ENCODE measurements around the gene PRPF31. TPM values are rescaled to one million over a fixed set of nuclear protein-coding genes. Genes with fewer than 3 reads are reported as not detected.

The PRPF31 gene
- total RNA-seq, 1 donor from 2014 or later = 39.5 TPM

DNA sequence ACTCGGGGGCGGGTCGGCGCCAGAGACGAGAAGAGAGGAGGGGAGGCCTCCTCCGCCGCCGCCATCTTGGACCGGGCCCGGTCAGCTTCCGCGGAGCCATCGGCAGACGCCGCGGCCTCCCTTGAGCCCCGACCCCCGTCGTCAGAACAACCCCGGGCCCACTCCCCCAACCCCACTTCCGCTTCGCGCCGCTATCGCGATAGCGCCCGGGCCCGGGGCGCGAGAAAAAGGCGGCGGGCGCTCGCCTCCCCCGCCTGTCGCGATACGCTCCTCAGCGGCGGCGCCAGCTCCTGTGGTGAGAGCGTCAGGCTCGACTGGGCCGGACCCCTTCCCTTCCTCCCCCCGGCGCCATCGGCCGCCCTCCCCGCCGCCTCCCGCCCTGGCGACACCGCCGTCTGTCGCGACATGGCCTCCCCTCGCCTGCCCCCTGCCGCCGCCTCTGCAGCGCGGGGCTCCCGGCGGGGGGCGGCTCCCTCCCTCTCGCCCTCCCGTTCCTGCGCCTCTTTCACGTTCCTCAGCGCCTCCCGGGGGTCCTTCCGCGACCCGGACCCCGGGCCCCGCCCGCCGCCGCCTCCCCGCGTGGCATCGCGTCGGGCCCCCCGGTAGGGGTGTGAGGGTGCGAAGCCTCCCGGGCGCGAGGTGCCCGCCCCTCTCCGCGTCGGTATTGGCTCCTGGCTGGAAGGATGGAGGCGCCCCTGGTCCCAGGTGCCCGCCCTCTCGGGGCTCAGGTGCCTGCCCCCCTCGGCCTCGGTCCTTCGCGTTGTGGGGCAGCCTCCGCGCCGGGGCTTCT is 22.3 kb downstream of the PRPF31 start, which contains the start of gene CNOT3:
CNOT3 (plus strand) TSS at position 64 of the 790 bp plus-strand sequence. CDS start 5,217 bp downstream, outside the sequence.
- peaks cover 5% of the 10 kb centered on the region for H3K36me3 ChIP-seq
- no peaks in the 10 kb centered on the region for H3K9me3 ChIP-seq (replicated peaks)
- H3K4me1 ChIP-seq = peaks cover 57% of the 10 kb centered on the region
- intact Hi-C loops (cut with micrococcal nuclease) = no loop called here
- TF ChIP-seq, protein P1, sequence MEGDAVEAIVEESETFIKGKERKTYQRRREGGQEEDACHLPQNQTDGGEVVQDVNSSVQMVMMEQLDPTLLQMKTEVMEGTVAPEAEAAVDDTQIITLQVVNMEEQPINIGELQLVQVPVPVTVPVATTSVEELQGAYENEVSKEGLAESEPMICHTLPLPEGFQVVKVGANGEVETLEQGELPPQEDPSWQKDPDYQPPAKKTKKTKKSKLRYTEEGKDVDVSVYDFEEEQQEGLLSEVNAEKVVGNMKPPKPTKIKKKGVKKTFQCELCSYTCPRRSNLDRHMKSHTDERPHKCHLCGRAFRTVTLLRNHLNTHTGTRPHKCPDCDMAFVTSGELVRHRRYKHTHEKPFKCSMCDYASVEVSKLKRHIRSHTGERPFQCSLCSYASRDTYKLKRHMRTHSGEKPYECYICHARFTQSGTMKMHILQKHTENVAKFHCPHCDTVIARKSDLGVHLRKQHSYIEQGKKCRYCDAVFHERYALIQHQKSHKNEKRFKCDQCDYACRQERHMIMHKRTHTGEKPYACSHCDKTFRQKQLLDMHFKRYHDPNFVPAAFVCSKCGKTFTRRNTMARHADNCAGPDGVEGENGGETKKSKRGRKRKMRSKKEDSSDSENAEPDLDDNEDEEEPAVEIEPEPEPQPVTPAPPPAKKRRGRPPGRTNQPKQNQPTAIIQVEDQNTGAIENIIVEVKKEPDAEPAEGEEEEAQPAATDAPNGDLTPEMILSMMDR (IDR thresholded peaks at IDR 0.05; ENCODE audit: borderline replicate concordance) = peak; percentile 15
- peak within 1 kb of the TSS; percentile 99 for H3K4me3 ChIP-seq
- peak within 1 kb of the TSS; percentile 97 for H3K27ac ChIP-seq (replicated peaks)
- H3K27me3 ChIP-seq (ENCODE audit: low read depth) = no peaks in the 10 kb centered on the region
- DNase-seq = no peak

- Histone ChIP-seq H3K4me1 (peaks cover 57% of the 10 kb centered on the region), H3K36me3 (peaks cover 13% of the 10 kb centered on the region), H3K27me3 (ENCODE audit: low read depth) (no peaks in the 10 kb centered on the region), H3K4me3 (peak overlapping the region; percentile 99), H3K9me3 (replicated peaks) (no peaks in the 10 kb centered on the region), H3K27ac (replicated peaks) (peak overlapping the region; percentile 97)
- no peak for DNase-seq
- intact Hi-C loops (cut with micrococcal nuclease) = no loop called here
- TF ChIP-seq, protein P1 (IDR thresholded peaks at IDR 0.05; ENCODE audit: borderline replicate concordance) = no peak
These were observed 23.1 kb downstream of the PRPF31 start for GRCh38 chr19:54138489-54139256.

GRCh38 chr19:54141356-54141755 is 25.8 kb downstream of the PRPF31 start:
- Histone ChIP-seq H3K27me3 (ENCODE audit: low read depth) (no peaks in the 10 kb centered on the region), H3K36me3 (peaks cover 40% of the 10 kb centered on the region), H3K4me3 (no peak overlapping the region), H3K9me3 (replicated peaks) (no peaks in the 10 kb centered on the region), H3K27ac (replicated peaks) (no peak overlapping the region), H3K4me1 (peaks cover 55% of the 10 kb centered on the region)
- DNase-seq = no peak
- TF ChIP-seq, protein P1 (IDR thresholded peaks at IDR 0.05; ENCODE audit: borderline replicate concordance) = no peak
- intact Hi-C loops (cut with micrococcal nuclease) = no loop called here

DNA sequence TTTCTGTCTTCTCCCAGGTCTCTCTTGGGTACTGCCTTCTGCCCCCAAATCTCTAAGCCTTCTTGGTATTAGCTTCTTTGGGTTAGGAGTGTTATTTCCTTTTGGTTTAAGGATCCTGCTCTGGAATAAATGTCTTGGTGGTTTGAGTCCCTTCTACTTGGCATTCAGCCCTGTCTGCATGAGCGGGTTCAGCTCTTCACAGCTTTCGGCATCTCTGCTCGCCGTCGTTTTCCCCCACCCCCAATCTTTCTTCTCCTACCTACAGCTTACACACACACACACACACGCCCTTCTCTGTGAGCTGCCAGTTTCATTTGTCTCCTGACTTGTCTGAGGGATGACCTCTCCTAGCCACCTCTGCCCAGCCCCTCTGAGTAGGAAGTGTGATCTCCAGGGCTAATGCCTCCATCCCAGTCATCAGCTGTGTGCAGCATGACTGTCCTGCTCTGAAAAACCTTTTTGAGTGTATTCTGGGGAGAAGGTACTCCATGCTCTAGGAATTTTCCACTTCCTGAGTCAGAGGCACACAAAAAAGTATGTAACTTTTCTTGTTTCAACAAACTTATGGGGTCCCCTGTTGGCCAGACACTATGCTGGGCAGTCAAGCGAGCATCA is 26.7 kb downstream of the PRPF31 start:
- TF ChIP-seq, protein P1 (IDR thresholded peaks at IDR 0.05; ENCODE audit: borderline replicate concordance) = no peak
- intact Hi-C loops (cut with micrococcal nuclease) = no loop called here
- Histone ChIP-seq H3K27me3 (ENCODE audit: low read depth) (no peaks in the 10 kb centered on the region), H3K4me3 (no peak overlapping the region), H3K27ac (replicated peaks) (no peak overlapping the region), H3K4me1 (peaks cover 60% of the 10 kb centered on the region), H3K9me3 (replicated peaks) (no peaks in the 10 kb centered on the region), H3K36me3 (peaks cover 49% of the 10 kb centered on the region)
- DNase-seq = no peak

GRCh38 chr19:54145541-54146158 is 30.1 kb downstream of the PRPF31 start:
- DNase-seq = no peak
- peaks cover 81% of the 10 kb centered on the region for H3K36me3 ChIP-seq
- no peaks in the 10 kb centered on the region for H3K27me3 ChIP-seq (ENCODE audit: low read depth)

More at GRCh38 chr19:54145541-54146158, 30.1 kb downstream of the PRPF31 start:
- H3K27ac ChIP-seq (replicated peaks) = no peak overlapping the region
- peaks cover 41% of the 10 kb centered on the region for H3K4me1 ChIP-seq
- intact Hi-C loops (cut with micrococcal nuclease) = no loop called here
- H3K9me3 ChIP-seq (replicated peaks) = no peaks in the 10 kb centered on the region
- H3K4me3 ChIP-seq = no peak overlapping the region
- TF ChIP-seq, protein P1 (IDR thresholded peaks at IDR 0.05; ENCODE audit: borderline replicate concordance) = no peak
